Nephron progenitor cell (in vitro differentiated cells): Measurements from ENCODE around the gene STMP1.
A peak's percentile ranks its signal among the peaks of the same experiment; 100 is the strongest.
"Not testable (repeated sequence)": the region's sequence is repeated elsewhere in the genome, so short reads cannot be mapped to it uniquely, and the experiment has no call there.

ENCODE experiments used
- DNase-seq: peaks from one replicate; pipeline ENCODE4 v3.0.0; 2021
- H3K27ac Mint-ChIP-seq: 2 replicates; pipeline ENCODE4 v1.8.0; 2021; ENCODE audit warnings: mild to moderate bottlenecking, moderate library complexity, mixed read lengths
- H3K27me3 Mint-ChIP-seq: 2 replicates; pipeline ENCODE4 v1.8.0; 2021; ENCODE audit warnings: mild to moderate bottlenecking, low read depth, mixed read lengths; ENCODE audit not compliant: poor library complexity
- H3K36me3 Mint-ChIP-seq: 2 replicates; pipeline ENCODE4 v1.8.0; 2021; ENCODE audit warnings: low read depth, mixed read lengths
- H3K4me1 Mint-ChIP-seq: 2 replicates; pipeline ENCODE4 v1.8.0; 2021; ENCODE audit warnings: mixed read lengths
- H3K4me3 Mint-ChIP-seq: 2 replicates; pipeline ENCODE4 v1.8.0; 2021; ENCODE audit warnings: mild to moderate bottlenecking, moderate library complexity, mixed read lengths
- H3K9me3 Mint-ChIP-seq: 2 replicates; pipeline ENCODE4 v1.8.0; 2021; ENCODE audit warnings: mild to moderate bottlenecking, moderate library complexity, mixed read lengths
- CTCF ChIP-seq: fragments of 200-600 bp; sonication (generic); IDR thresholded peaks from 2 replicates; pipeline ENCODE4 v1.5.0; 2021; ENCODE audit warnings: antibody characterized with exemption

STMP1 gene

DNA sequence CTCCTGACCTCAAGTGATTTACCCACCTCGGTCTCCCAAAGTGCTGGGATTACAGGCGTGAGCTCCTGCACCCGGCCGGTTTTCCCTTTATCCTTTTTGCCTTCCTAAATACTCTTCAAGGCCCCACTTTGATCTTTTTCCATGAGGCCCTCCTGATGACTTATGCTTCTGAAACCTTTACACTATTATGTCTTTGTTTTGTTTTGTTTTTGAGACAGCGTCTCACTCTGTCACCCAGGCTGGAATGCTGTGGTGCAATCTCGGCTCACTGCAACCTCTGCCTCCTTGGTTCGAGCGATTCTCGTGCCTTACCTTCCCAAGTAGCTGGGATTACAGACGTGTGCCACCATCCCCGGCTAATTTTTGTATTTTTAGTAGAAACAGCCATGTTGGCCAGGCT, 3.8 kb downstream of the STMP1 start:
- DNase-seq, result no peak

GRCh38 chr7:135666846-135667245, 4.5 kb downstream of the STMP1 start:
- peaks cover 29% of the 10 kb centered on the region for H3K4me1 Mint-ChIP-seq
- no peak for TF ChIP-seq CTCF
- peaks cover 15% of the 10 kb centered on the region for H3K9me3 Mint-ChIP-seq
- H3K4me3 Mint-ChIP-seq, result no peak overlapping the region
- H3K27me3 Mint-ChIP-seq, result no peaks in the 10 kb centered on the region
- H3K27ac Mint-ChIP-seq, result no peak overlapping the region
- H3K36me3 Mint-ChIP-seq, result peaks cover 53% of the 10 kb centered on the region
- no peak for DNase-seq

More for the DNA sequence above, 3.8 kb downstream of the STMP1 start:
- no peak overlapping the region for H3K4me3 Mint-ChIP-seq
- H3K36me3 Mint-ChIP-seq, result peaks cover 53% of the 10 kb centered on the region
- peaks cover 15% of the 10 kb centered on the region for H3K9me3 Mint-ChIP-seq
- peak overlapping the region; percentile 90 for H3K27ac Mint-ChIP-seq
- no peaks in the 10 kb centered on the region for H3K27me3 Mint-ChIP-seq
- H3K4me1 Mint-ChIP-seq, result peaks cover 33% of the 10 kb centered on the region
- no peak for TF ChIP-seq CTCF

DNA sequence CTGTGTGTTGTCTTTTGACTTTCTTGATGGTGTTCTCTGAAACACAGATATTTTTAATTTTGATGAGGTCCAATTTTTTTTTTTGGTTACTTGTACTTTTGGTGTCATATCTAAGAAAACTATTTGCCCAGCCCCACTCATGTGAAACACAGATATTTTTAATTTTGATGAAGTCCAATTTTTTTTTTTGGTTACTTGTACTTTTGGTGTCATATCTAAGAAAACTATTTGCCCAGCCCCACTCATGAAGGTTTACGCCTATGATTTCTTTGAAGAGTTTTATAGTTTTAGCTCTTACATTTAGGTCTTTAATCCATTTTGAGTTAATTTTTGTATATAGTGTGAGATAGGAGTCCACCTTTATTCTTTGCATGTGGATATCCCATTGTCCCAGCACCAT, 5.3 kb downstream of the STMP1 start:
- not testable (repeated sequence) for H3K27ac Mint-ChIP-seq, H3K4me3 Mint-ChIP-seq, DNase-seq, H3K27me3 Mint-ChIP-seq
- H3K9me3 Mint-ChIP-seq, result peaks cover 15% of the 10 kb centered on the region
- H3K4me1 Mint-ChIP-seq, result peaks cover 28% of the 10 kb centered on the region
- H3K36me3 Mint-ChIP-seq, result peaks cover 53% of the 10 kb centered on the region

- H3K4me1 Mint-ChIP-seq, result peaks cover 34% of the 10 kb centered on the region
- H3K9me3 Mint-ChIP-seq, result peaks cover 15% of the 10 kb centered on the region
- H3K27ac Mint-ChIP-seq, result not testable (repeated sequence)
Measured at GRCh38 chr7:135668852-135669395, 6.6 kb downstream of the STMP1 start.

DNA sequence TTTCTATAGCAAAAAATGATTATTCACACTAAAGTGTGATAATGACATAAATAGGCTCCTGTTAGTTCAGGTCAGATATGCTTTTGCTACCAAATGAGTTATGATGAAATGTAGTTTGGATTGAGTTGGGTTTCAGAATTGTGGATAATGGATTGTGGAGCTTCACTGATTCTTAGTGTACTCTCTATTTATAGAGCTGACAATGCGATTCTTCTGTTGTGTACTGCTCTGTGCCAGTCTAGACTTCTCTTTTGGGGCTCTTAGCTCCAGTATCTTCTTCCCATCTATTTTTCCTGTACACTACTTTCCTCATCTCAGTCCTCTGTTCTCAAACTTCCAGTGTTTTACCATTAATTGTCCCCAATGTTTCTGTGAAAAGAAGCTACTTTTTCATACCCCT, 7.5 kb downstream of the STMP1 start:
- no peak for TF ChIP-seq CTCF
- peaks cover 15% of the 10 kb centered on the region for H3K9me3 Mint-ChIP-seq
- no peaks in the 10 kb centered on the region for H3K27me3 Mint-ChIP-seq
- peaks cover 56% of the 10 kb centered on the region for H3K36me3 Mint-ChIP-seq
- DNase-seq, result no peak
- no peak overlapping the region for H3K4me3 Mint-ChIP-seq
- peaks cover 30% of the 10 kb centered on the region for H3K4me1 Mint-ChIP-seq
- no peak overlapping the region for H3K27ac Mint-ChIP-seq

More at GRCh38 chr7:135668852-135669395, 6.6 kb downstream of the STMP1 start:
- H3K36me3 Mint-ChIP-seq, result peaks cover 54% of the 10 kb centered on the region
- not testable (repeated sequence) for H3K4me3 Mint-ChIP-seq, DNase-seq, H3K27me3 Mint-ChIP-seq

DNA sequence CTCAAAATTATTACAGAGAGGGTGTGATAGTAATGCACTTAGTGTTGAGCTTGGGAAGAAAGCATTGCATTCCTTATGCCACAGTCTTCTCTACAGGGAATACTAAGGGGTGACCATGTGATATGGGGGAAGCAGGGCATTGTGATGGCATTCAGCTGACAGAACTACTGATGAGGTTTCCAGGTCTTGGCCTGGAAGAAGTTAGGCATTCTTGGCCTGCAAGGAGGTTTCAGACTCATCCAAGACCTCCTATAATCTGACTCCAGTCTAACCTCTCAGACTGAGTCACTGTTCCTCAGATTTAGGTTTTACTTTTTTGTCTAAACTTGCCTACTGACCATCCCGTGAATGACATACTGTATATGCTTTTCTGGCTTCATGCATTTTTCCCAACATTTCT, 7.9 kb downstream of the STMP1 start:
- peaks cover 55% of the 10 kb centered on the region for H3K36me3 Mint-ChIP-seq
- no peak overlapping the region for H3K4me3 Mint-ChIP-seq
- peak overlapping the region; percentile 28 for H3K27ac Mint-ChIP-seq

More for the DNA sequence above, 7.9 kb downstream of the STMP1 start:
- TF ChIP-seq CTCF, result no peak
- no peak for DNase-seq
- Mint-ChIP-seq H3K9me3 (peaks cover 15% of the 10 kb centered on the region), H3K4me1 (peaks cover 28% of the 10 kb centered on the region), H3K27me3 (no peaks in the 10 kb centered on the region)
